Measurements from ENCODE around the gene LYRM2.

The LYRM2 gene, protein sequence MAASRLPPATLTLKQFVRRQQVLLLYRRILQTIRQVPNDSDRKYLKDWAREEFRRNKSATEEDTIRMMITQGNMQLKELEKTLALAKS

DNA sequence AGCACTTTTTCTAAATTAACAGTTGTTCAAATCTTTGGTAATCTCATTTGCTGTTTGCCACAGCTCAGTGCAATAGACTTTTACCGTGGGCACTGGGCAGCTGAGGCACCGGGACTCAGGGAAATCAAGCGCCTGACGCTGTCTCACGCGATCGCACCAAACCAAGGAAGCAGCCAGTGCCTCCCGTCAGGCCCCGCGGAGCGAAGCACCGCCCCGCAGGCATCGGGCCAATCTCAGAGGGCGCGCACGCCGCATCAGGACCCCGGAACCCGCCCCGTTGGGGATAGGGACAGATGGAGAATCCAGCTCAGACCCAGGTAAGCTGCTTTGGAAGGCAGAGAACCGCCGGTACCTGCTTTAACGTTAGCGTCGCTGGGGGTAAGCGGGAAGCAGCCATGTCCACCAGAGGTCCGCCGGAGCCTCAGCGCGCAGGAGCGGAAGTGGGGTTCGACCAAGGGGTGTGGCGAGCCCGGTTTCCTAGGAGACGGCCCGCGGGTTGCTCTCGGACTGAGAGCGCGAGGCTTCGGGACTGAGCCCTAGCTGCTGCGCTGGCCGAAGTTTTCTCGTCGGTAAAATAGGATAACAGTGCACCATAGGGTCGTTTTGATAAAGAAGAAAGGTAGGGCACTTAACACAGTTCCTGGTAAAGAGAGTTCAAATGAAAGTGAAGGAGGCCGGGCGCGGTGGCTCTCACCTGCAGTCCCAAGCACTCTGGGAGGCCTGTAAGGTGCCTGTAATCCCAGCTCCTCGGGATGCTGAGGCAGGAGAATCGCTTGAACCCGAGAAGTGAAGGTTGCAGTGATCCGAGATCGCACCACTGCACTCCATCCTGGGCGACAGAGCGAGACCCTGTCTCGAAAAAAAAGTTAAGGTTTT, at the start of gene LYRM2:
LYRM2 (minus strand) TSS at position 428 of the 876 bp plus-strand sequence; CDS start at position 397, 31 bp downstream.
- TF ChIP-seq, protein P1, sequence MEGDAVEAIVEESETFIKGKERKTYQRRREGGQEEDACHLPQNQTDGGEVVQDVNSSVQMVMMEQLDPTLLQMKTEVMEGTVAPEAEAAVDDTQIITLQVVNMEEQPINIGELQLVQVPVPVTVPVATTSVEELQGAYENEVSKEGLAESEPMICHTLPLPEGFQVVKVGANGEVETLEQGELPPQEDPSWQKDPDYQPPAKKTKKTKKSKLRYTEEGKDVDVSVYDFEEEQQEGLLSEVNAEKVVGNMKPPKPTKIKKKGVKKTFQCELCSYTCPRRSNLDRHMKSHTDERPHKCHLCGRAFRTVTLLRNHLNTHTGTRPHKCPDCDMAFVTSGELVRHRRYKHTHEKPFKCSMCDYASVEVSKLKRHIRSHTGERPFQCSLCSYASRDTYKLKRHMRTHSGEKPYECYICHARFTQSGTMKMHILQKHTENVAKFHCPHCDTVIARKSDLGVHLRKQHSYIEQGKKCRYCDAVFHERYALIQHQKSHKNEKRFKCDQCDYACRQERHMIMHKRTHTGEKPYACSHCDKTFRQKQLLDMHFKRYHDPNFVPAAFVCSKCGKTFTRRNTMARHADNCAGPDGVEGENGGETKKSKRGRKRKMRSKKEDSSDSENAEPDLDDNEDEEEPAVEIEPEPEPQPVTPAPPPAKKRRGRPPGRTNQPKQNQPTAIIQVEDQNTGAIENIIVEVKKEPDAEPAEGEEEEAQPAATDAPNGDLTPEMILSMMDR (IDR thresholded peaks at IDR 0.05; ENCODE audit: control insufficient read depth, insufficient read depth, low read depth, low read length, missing control alignments), result no peak
- peak; percentile 55 for DNase-seq (ENCODE audit: low read depth)
- peak within 1 kb of the TSS; percentile 78 for H3K4me3 ChIP-seq (ENCODE audit: control insufficient read depth, low read depth, low read length)

DNA sequence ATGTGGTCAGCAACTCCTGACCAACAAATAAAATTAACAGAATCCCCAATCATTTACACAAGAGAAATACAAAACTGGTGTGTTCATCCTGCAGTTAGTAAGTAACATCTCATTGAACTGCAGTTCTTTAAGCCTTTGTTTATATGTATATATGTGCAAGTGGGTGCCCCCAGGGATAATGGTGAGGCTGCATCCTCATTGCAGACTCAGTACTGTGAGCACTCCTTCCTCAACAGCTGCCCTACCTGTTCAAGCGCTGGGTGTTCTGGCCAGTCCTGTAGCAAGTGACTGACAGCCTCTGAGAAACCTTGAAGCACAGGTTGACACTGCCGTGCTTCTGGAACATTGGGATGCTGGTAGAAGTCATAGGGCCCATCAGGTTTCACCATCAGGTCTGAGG, 49.8 kb upstream of the LYRM2 start:
- H3K4me3 ChIP-seq (ENCODE audit: control insufficient read depth, low read depth, low read length), result no peak overlapping the region
- TF ChIP-seq, protein P1 (IDR thresholded peaks at IDR 0.05; ENCODE audit: control insufficient read depth, insufficient read depth, low read depth, low read length, missing control alignments), result no peak
- DNase-seq (ENCODE audit: low read depth), result no peak

DNA sequence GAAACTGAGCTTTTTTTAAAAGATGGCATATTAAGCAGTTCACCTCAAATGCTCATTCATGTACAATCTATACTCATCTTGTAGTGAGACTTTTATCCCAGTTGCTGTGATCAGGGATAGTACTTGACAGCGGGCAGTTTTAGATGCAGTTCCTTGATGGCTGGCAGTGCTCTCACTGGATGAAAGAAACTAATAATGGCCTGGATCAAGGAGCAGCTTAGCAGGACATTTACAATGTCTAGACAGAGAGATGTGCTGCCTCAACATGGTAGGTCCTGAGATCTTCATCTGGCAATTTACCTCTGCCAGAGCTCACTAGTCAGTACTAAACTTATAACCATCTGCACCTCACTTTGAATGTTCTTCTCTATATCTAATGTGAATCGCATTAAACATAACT, 46.8 kb upstream of the LYRM2 start:
- H3K4me3 ChIP-seq (ENCODE audit: control insufficient read depth, low read depth, low read length), result no peak overlapping the region
- DNase-seq (ENCODE audit: low read depth), result no peak
- TF ChIP-seq, protein P1 (IDR thresholded peaks at IDR 0.05; ENCODE audit: control insufficient read depth, insufficient read depth, low read depth, low read length, missing control alignments), result no peak

DNA sequence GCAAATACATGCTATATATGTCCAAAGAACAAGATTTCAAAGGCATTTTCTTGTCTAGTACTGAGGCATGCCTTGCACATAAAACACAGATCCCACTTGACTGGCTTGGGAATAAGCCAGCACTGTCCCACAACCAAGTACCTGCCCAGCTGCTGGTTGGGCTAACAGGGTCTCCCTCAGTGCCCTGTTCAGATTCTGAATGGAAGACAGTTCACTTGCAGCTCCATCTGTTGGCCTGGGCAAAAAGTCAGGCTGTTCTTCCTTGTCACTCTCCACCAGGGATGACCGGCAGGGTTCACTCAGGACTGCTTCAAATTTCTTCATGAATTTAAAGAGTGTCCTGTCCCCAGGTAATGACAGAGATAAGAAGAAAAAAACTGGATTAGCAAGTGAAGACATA, 44.4 kb upstream of the LYRM2 start:
- no peak for DNase-seq (ENCODE audit: low read depth)
- no peak overlapping the region for H3K4me3 ChIP-seq (ENCODE audit: control insufficient read depth, low read depth, low read length)
- TF ChIP-seq, protein P1 (IDR thresholded peaks at IDR 0.05; ENCODE audit: control insufficient read depth, insufficient read depth, low read depth, low read length, missing control alignments), result no peak

DNA sequence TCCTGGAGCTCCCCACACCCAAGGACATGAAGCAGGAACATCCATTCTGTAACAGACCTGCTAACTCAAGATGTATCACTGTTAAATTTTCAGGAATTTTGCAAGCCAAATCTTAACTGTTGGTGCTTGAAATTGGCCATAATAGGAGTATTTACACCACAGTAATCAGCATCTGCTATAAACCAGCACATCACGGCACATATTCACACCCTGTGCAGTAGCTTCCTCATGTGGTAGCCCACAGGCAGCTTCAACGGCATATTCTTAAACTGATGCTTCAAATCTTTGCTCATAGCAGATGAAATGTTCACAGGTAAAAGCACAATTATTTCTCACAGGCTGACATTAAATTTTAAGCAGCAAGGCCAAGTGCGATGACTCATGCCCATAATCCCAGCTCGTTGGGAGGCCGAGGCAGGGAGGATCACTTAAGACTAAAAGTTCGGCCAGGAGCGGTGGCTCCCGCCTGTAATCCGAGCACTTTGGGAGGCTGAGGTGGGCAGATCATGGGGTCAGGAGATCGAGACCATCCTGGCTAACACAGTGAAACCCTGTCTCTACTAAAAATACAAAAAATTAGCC, 43.5 kb upstream of the LYRM2 start:
- DNase-seq (ENCODE audit: low read depth), result no peak
- H3K4me3 ChIP-seq (ENCODE audit: control insufficient read depth, low read depth, low read length), result no peak overlapping the region
- TF ChIP-seq, protein P1 (IDR thresholded peaks at IDR 0.05; ENCODE audit: control insufficient read depth, insufficient read depth, low read depth, low read length, missing control alignments), result no peak

DNA sequence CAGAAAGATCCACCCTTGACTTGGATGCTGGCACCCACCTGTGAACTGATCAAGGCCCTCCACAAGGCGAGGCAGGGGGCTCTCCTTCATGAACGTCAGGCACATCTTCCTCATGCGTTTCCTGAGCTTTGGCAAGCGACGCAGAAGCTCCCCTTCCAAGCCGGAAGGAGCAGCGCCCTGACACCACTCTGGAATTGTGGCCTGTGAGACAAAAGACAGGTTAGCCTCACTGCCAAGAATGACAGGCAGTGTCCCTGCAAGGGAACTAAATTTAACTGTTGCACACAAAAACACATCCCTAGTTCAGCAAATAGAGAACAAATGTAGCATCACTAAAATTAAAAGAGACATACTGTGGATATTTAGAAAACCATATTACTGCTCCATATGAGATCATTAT, 42.0 kb upstream of the LYRM2 start:
- DNase-seq (ENCODE audit: low read depth), result no peak
- no peak overlapping the region for H3K4me3 ChIP-seq (ENCODE audit: control insufficient read depth, low read depth, low read length)
- TF ChIP-seq, protein P1 (IDR thresholded peaks at IDR 0.05; ENCODE audit: control insufficient read depth, insufficient read depth, low read depth, low read length, missing control alignments), result no peak

All from AG09309 (cell line).